Tibial nerve (tissue), 3 donors: Measurements from ENCODE around the gene RIPOR1.
"Not testable (repeated sequence)": the region's sequence is repeated elsewhere in the genome, so short reads cannot be mapped to it uniquely, and the experiment has no call there.

ENCODE experiments used
- CTCF ChIP-seq, 5 experiments: fragments of 200-600 bp in 3 of 5; fragments of 450-650 bp in 2 of 5; sonication (generic) in 3 of 5; IDR thresholded peaks; one replicate each; pipeline ENCODE4 v1.5.1; 2016 to 2019; ENCODE audit warnings: antibody characterized with exemption in 5 of 5, mild to moderate bottlenecking in 3 of 5, moderate library complexity in 2 of 5
- POLR2A ChIP-seq, 2 donors: fragments of 450-650 bp; IDR thresholded peaks; one replicate each; pipeline ENCODE4 v1.6.1; 2017; ENCODE audit warnings: antibody characterized with exemption in 2 of 2, mild to moderate bottlenecking in 2 of 2, moderate library complexity in 2 of 2

GRCh38 chr16:67513892-67514291, 14.7 kb upstream of the RIPOR1 start:
- TF ChIP-seq POLR2A, CTCF (IDR thresholded peaks at IDR 0.05): not testable (repeated sequence)
